Measurements from ENCODE around the gene GK.
"Not testable (repeated sequence)": the region's sequence is repeated elsewhere in the genome, so short reads cannot be mapped to it uniquely, and the experiment has no call there.

Gene GK

GRCh38 chrX:30653415-30654131 lies at the start of gene GK:
GK (plus strand) TSS chrX:30653423; CDS start chrX:30653538, 115 bp downstream.
- Mint-ChIP-seq H3K4me1 (peaks cover 31% of the 10 kb centered on the region), H3K4me3 (peak within 1 kb of the TSS; percentile 92), H3K36me3 (peaks cover 2% of the 10 kb centered on the region), H3K9me3 (no peaks in the 10 kb centered on the region), H3K27ac (peak within 1 kb of the TSS; percentile 99), H3K27me3 (no peaks in the 10 kb centered on the region)

- H3K4me1 Mint-ChIP-seq = no peaks in the 10 kb centered on the region
- H3K9me3 Mint-ChIP-seq = no peaks in the 10 kb centered on the region
- no peaks in the 10 kb centered on the region for H3K36me3 Mint-ChIP-seq
- no peak overlapping the region for H3K27ac Mint-ChIP-seq
- H3K27me3 Mint-ChIP-seq = no peaks in the 10 kb centered on the region
- no peak overlapping the region for H3K4me3 Mint-ChIP-seq
Measured at GRCh38 chrX:30607155-30607554, 46.1 kb upstream of the GK start.

- H3K4me3 Mint-ChIP-seq = no peak overlapping the region
- H3K27me3 Mint-ChIP-seq = no peaks in the 10 kb centered on the region
- H3K36me3 Mint-ChIP-seq = no peaks in the 10 kb centered on the region
- no peaks in the 10 kb centered on the region for H3K9me3 Mint-ChIP-seq
- H3K4me1 Mint-ChIP-seq = no peaks in the 10 kb centered on the region
- H3K27ac Mint-ChIP-seq = no peak overlapping the region
Measured at GRCh38 chrX:30610026-30610425, 43.2 kb upstream of the GK start.

- Mint-ChIP-seq H3K9me3 (no peaks in the 10 kb centered on the region), H3K27ac (no peak overlapping the region), H3K36me3 (no peaks in the 10 kb centered on the region), H3K27me3 (no peaks in the 10 kb centered on the region), H3K4me3 (no peak overlapping the region), H3K4me1 (no peaks in the 10 kb centered on the region)
Measured at GRCh38 chrX:30612250-30612655, 41.0 kb upstream of the GK start.

DNA sequence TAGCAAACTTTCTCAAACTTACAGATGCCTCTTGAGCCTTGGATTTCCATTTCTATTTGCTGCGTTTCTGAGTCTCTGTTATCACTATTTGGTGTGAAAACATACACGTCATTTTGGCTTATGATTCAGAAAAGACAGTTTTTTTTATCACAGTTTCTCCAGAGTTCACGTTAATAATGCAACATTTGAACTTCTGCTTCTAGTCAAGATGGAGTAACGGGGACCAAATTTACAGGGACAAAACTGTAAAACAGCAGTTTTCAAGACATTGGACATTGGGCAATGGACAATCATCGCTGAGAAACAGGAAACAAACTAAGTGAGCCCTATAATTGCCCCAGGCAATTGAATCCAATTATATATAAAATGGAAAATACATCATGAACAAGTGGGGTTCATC lies 39.5 kb upstream of the GK start:
- H3K9me3 Mint-ChIP-seq = no peaks in the 10 kb centered on the region
- no peak overlapping the region for H3K4me3 Mint-ChIP-seq
- H3K27me3 Mint-ChIP-seq = no peaks in the 10 kb centered on the region
- no peaks in the 10 kb centered on the region for H3K4me1 Mint-ChIP-seq
- H3K27ac Mint-ChIP-seq = no peak overlapping the region
- no peaks in the 10 kb centered on the region for H3K36me3 Mint-ChIP-seq

DNA sequence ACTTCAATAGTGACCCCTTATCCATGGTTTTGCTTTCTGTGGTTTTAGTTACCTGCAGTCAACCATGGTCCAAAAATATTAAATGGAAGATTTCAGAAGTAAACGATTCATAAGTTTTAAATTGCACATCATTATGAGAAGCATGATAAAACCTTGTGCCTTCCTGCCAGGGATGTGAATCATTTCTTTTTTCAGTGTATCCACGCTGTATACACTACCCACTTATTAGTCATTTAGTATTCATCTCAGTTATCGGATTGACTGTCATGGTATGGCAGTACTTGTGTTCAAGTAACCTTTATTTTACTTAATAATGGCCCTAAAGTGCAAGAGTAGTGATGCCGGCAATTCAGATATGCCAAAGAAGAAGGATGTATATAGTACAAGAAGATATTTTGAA lies 38.0 kb upstream of the GK start:
- Mint-ChIP-seq H3K27ac (no peak overlapping the region), H3K27me3 (no peaks in the 10 kb centered on the region), H3K9me3 (no peaks in the 10 kb centered on the region), H3K36me3 (no peaks in the 10 kb centered on the region), H3K4me1 (no peaks in the 10 kb centered on the region), H3K4me3 (no peak overlapping the region)

- H3K27ac Mint-ChIP-seq = no peak overlapping the region
- H3K4me3 Mint-ChIP-seq = no peak overlapping the region
- no peaks in the 10 kb centered on the region for H3K4me1 Mint-ChIP-seq
- no peaks in the 10 kb centered on the region for H3K27me3 Mint-ChIP-seq
- H3K36me3 Mint-ChIP-seq = peaks cover 2% of the 10 kb centered on the region
- H3K9me3 Mint-ChIP-seq = peaks cover 3% of the 10 kb centered on the region
Measured at GRCh38 chrX:30618160-30618765, 35.0 kb upstream of the GK start.

DNA sequence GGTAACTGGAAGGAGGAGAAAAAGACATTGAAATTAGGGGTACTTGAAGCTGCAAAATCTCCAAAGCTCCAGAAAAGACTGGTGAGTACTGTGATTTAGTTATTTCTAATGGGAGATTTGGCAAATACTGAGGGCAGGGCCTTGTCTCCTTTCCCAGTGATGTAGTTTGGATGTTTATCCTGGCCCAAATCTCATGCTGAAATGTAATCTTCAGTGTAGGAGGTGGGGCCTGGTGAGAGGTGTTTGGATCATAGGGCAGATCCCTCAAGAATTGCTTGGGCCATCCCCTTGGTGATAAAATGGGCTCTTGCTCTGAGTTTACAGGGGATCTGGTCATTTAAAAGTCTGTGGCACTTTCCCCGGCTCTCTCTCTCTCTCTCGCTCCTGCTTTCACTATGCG lies 33.1 kb upstream of the GK start:
- Mint-ChIP-seq H3K9me3 (peaks cover 3% of the 10 kb centered on the region), H3K27me3 (no peaks in the 10 kb centered on the region), H3K36me3 (peaks cover 2% of the 10 kb centered on the region), H3K4me3 (no peak overlapping the region), H3K4me1 (no peaks in the 10 kb centered on the region), H3K27ac (no peak overlapping the region)

GRCh38 chrX:30620980-30621618 lies 32.1 kb upstream of the GK start:
- H3K4me1 Mint-ChIP-seq = no peaks in the 10 kb centered on the region
- no peak overlapping the region for H3K4me3 Mint-ChIP-seq
- no peak overlapping the region for H3K27ac Mint-ChIP-seq
- peaks cover 3% of the 10 kb centered on the region for H3K9me3 Mint-ChIP-seq
- H3K36me3 Mint-ChIP-seq = peaks cover 2% of the 10 kb centered on the region
- H3K27me3 Mint-ChIP-seq = no peaks in the 10 kb centered on the region

- Mint-ChIP-seq H3K4me3 (no peak overlapping the region), H3K27ac (no peak overlapping the region), H3K4me1 (no peaks in the 10 kb centered on the region), H3K9me3 (peaks cover 3% of the 10 kb centered on the region), H3K27me3 (no peaks in the 10 kb centered on the region), H3K36me3 (peaks cover 2% of the 10 kb centered on the region)
Measured at GRCh38 chrX:30622361-30622760, 30.9 kb upstream of the GK start.

DNA sequence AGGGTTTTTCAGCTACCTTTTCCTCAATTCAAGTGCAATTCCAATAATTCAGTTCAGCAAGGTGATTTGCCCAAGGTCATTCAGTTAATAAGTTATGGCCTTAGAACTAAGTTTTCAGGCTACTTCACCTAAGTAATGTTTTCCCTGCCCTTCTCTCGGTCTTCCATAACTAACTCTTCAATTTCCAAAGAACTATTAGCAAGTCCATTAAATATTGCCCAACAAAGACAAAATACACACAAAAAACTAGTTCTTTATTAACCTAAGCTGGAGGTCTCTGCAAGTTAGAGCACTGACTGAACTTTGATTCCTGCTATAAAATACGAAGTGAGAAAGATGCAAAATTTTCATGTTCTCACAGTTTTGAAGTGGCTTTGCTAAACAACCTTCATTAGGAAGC lies 26.8 kb upstream of the GK start:
- no peak overlapping the region for H3K27ac Mint-ChIP-seq
- H3K27me3 Mint-ChIP-seq = no peaks in the 10 kb centered on the region
- no peaks in the 10 kb centered on the region for H3K4me1 Mint-ChIP-seq
- H3K4me3 Mint-ChIP-seq = no peak overlapping the region
- H3K9me3 Mint-ChIP-seq = peaks cover 3% of the 10 kb centered on the region
- H3K36me3 Mint-ChIP-seq = no peaks in the 10 kb centered on the region

GRCh38 chrX:30627818-30628652 lies 25.2 kb upstream of the GK start:
- H3K4me3 Mint-ChIP-seq = no peak overlapping the region
- no peaks in the 10 kb centered on the region for H3K27me3 Mint-ChIP-seq
- peaks cover 3% of the 10 kb centered on the region for H3K9me3 Mint-ChIP-seq
- no peaks in the 10 kb centered on the region for H3K4me1 Mint-ChIP-seq
- H3K36me3 Mint-ChIP-seq = no peaks in the 10 kb centered on the region
- H3K27ac Mint-ChIP-seq = no peak overlapping the region

GRCh38 chrX:30634070-30634469 lies 19.2 kb upstream of the GK start:
- not testable (repeated sequence) for H3K27ac Mint-ChIP-seq, H3K4me3 Mint-ChIP-seq, H3K36me3 Mint-ChIP-seq, H3K4me1 Mint-ChIP-seq, H3K9me3 Mint-ChIP-seq, H3K27me3 Mint-ChIP-seq

- Mint-ChIP-seq H3K27me3 (no peaks in the 10 kb centered on the region), H3K4me3 (no peak overlapping the region), H3K27ac (no peak overlapping the region), H3K36me3 (no peaks in the 10 kb centered on the region), H3K9me3 (no peaks in the 10 kb centered on the region), H3K4me1 (no peaks in the 10 kb centered on the region)
Measured at GRCh38 chrX:30635630-30636029, 17.6 kb upstream of the GK start.

- H3K27ac Mint-ChIP-seq = no peak overlapping the region
Measured at GRCh38 chrX:30637874-30638815, 15.1 kb upstream of the GK start.

More at GRCh38 chrX:30637874-30638815, 15.1 kb upstream of the GK start:
- Mint-ChIP-seq H3K27me3 (no peaks in the 10 kb centered on the region), H3K9me3 (no peaks in the 10 kb centered on the region), H3K4me3 (no peak overlapping the region), H3K4me1 (peaks cover 6% of the 10 kb centered on the region), H3K36me3 (no peaks in the 10 kb centered on the region)

All from activated naive CD4-positive, alpha-beta T cell treated with anti-CD3 and anti-CD28 coated beads, Interleukin-2, amount 50 U/mL, for 24 hours (primary cell).